ENCODE data around the gene GSK3A.

GSK3A gene

DNA sequence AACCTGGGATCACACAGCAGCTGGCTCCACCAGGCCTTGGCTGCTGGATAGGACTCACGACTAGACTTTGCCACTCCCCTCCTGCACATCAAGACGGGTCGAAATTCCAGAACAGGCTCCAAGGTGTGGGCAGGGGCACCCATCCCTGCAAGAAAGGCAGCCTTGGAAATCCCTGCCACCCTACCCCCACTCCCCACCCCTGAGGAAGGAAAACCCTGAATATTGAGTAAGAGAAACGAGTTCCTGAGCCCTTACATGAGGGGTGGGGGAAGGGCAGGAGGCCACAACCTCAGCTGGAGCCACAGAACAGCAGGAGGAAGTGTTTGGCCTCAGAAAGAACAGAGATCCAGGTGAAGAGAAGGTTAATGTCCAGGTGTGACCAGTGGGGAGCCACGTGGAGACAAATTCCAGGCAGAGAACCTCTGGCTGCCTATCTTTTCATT, 45.0 kb downstream of the GSK3A start:
- TF ChIP-seq POU2F2 (IDR thresholded peaks at IDR 0.05; ENCODE audit: low read depth, low read length) (no peak), SPI1 (IDR thresholded peaks at IDR 0.05; ENCODE audit: low read depth, low read length) (no peak), POLR2A (IDR thresholded peaks at IDR 0.05; ENCODE audit: low read depth, low read length) (no peak), POLR2AphosphoS5 (IDR thresholded peaks at IDR 0.05; ENCODE audit: low read depth, low read length) (no peak), TAF1 (IDR thresholded peaks at IDR 0.05; ENCODE audit: low read depth, low read length) (no peak), PAX5 (IDR thresholded peaks at IDR 0.05; ENCODE audit: insufficient read depth, low read length, severe bottlenecking) (no peak)
- DNase-seq (ENCODE audit: insufficient read length, low spot score) (no peak), FAIRE-seq (no peak)

DNA sequence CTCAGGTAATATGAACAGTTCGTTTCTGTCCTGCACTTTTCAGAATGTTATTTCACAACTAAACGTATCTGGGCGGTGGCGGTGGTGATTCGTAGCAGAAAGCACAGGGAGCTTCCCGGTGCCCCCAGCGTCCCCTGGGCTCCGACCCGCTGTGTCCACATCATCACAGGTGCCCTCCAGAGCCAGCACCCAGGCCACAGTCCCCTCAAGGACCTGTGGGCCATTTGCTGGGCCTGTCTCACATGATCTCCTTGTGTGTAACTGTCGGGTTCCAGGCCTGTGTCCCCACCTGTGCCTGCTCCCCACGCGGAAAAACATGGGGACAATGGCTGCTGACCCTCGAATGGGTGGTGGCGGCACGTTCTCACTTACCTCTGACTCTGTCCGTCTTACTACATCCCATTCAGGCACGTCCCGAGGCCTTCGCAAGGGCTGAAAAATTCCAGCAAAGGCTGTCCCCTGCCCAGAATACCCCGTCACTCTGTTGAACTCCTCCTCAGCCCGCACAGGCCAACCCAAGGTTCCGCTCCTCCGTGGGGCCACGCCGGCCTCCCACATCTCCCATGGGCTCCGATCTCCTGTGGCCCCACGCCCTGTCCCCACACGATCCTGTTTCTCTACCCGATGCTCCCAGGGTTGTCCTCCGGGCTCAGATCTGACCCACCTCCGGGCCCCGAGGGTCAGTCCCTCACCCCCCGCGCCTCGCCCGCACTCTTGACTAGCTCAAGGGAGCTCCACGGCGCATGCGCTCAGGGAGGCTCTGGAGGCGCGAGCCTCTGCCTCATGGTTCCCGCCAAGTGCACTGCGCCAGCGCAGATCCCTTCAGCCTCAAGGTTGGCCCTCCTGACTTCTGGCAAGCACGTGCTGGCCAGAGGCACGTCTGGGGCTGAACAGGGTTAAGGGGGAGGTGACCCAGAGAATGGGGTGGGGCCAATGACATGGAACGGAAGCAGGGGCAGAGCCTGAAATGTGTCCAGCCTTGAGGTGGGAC, 46.1 kb downstream of the GSK3A start:
- FAIRE-seq = no peak
- DNase-seq (ENCODE audit: insufficient read length, low spot score) = no peak
- TF ChIP-seq POU2F2 (IDR thresholded peaks at IDR 0.05; ENCODE audit: low read depth, low read length) (no peak), PAX5 (IDR thresholded peaks at IDR 0.05; ENCODE audit: insufficient read depth, low read length, severe bottlenecking) (no peak), TAF1 (IDR thresholded peaks at IDR 0.05; ENCODE audit: low read depth, low read length) (no peak), SPI1 (IDR thresholded peaks at IDR 0.05; ENCODE audit: low read depth, low read length) (no peak), POLR2AphosphoS5 (IDR thresholded peaks at IDR 0.05; ENCODE audit: low read depth, low read length) (no peak), POLR2A (IDR thresholded peaks at IDR 0.05; ENCODE audit: low read depth, low read length) (no peak)

DNA sequence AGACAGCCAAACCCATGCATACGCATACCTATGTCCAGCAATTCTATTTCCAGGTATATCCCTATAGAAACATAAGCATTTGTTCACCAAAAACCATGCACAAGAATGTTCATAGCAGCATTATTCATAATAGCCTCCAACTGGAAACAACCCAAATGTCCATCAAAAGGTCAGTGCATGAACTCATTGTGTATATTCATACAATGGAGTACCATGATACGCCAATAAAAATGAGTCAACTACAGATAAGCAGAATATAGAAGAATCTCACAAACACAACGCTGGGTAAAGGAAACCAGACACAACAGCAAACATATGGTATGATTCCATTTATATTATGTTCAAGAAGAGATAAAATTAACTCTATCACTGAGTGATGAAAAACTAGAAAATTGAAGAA, 48.7 kb downstream of the GSK3A start:
- TF ChIP-seq TAF1 (IDR thresholded peaks at IDR 0.05; ENCODE audit: low read depth, low read length) = no peak
- TF ChIP-seq SPI1 (IDR thresholded peaks at IDR 0.05; ENCODE audit: low read depth, low read length) = no peak
- TF ChIP-seq PAX5 (IDR thresholded peaks at IDR 0.05; ENCODE audit: insufficient read depth, low read length, severe bottlenecking) = no peak
- TF ChIP-seq POLR2AphosphoS5 (IDR thresholded peaks at IDR 0.05; ENCODE audit: low read depth, low read length) = no peak
- TF ChIP-seq POLR2A (IDR thresholded peaks at IDR 0.05; ENCODE audit: low read depth, low read length) = no peak
- no peak for TF ChIP-seq POU2F2 (IDR thresholded peaks at IDR 0.05; ENCODE audit: low read depth, low read length)
- DNase-seq (ENCODE audit: insufficient read length, low spot score) (no peak), FAIRE-seq (no peak)

DNA sequence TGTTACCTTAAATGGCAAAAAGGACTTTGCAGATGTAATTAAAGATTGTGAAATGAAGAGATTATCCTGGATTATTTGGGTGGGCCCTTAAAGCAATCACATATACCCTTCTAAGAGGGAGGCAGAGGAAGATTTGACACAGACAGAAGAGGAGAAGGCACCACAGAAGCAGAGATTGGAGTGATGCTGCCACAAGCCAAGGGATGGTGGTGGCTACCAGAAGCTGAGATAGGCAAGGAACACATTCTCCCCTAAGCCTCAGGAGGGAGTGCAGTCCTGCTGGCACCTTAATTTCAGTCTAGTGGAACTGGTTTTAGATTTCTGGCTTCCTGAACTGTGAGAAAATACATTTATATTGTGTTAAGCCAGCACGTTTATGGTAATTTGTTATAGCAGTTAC, 49.1 kb downstream of the GSK3A start:
- no peak for FAIRE-seq
- TF ChIP-seq SPI1 (IDR thresholded peaks at IDR 0.05; ENCODE audit: low read depth, low read length) (no peak), POU2F2 (IDR thresholded peaks at IDR 0.05; ENCODE audit: low read depth, low read length) (no peak), POLR2AphosphoS5 (IDR thresholded peaks at IDR 0.05; ENCODE audit: low read depth, low read length) (no peak), POLR2A (IDR thresholded peaks at IDR 0.05; ENCODE audit: low read depth, low read length) (no peak), TAF1 (IDR thresholded peaks at IDR 0.05; ENCODE audit: low read depth, low read length) (no peak), PAX5 (IDR thresholded peaks at IDR 0.05; ENCODE audit: insufficient read depth, low read length, severe bottlenecking) (no peak)
- DNase-seq (ENCODE audit: insufficient read length, low spot score) = no peak

DNA sequence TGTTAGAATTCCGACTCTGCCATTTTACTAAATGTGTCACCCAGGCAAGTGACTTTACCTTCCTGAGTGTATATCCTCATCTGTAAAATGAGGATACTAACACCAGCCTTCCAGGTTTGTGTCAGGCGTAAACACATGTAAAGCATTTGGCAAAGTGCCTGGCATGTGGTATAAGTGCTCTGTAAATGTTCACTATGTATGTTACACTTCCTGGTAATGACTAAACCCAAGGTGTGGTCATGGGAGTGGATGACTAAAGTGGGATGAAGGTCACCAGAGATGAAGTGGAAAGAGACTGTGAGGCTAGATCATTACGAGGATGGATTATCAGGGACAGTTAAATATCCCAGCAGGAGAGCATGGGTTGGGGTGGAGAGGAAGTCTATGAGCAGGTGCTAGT, 50.5 kb downstream of the GSK3A start:
- FAIRE-seq (no peak), DNase-seq (ENCODE audit: insufficient read length, low spot score) (no peak)
- TF ChIP-seq SPI1 (IDR thresholded peaks at IDR 0.05; ENCODE audit: low read depth, low read length) (no peak), POU2F2 (IDR thresholded peaks at IDR 0.05; ENCODE audit: low read depth, low read length) (no peak), PAX5 (IDR thresholded peaks at IDR 0.05; ENCODE audit: insufficient read depth, low read length, severe bottlenecking) (no peak), POLR2AphosphoS5 (IDR thresholded peaks at IDR 0.05; ENCODE audit: low read depth, low read length) (no peak), TAF1 (IDR thresholded peaks at IDR 0.05; ENCODE audit: low read depth, low read length) (no peak), POLR2A (IDR thresholded peaks at IDR 0.05; ENCODE audit: low read depth, low read length) (no peak)

DNA sequence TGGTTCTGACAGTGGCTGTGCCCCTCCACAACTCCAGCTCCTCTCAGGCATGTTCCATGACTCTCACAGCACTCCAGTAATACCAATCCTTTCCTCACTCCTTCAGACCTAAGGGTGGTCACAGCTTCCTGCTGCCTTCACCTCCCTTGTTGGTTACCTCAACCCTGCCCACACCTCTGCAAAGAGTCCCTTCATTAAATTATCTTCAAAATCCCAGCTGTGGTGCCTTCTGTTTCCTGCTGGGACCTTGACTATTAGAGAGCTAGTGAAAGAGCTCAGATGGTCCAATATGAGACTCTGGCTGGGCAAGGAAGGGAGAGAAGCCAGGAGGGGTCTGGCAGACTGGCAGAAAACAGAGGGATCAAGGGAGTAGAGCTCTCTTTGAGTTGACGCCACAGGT, 51.1 kb downstream of the GSK3A start:
- no peak for TF ChIP-seq POU2F2 (IDR thresholded peaks at IDR 0.05; ENCODE audit: low read depth, low read length)
- TF ChIP-seq POLR2AphosphoS5 (IDR thresholded peaks at IDR 0.05; ENCODE audit: low read depth, low read length) = no peak
- TF ChIP-seq SPI1 (IDR thresholded peaks at IDR 0.05; ENCODE audit: low read depth, low read length) = no peak
- TF ChIP-seq TAF1 (IDR thresholded peaks at IDR 0.05; ENCODE audit: low read depth, low read length) = no peak
- TF ChIP-seq PAX5 (IDR thresholded peaks at IDR 0.05; ENCODE audit: insufficient read depth, low read length, severe bottlenecking) = no peak
- no peak for TF ChIP-seq POLR2A (IDR thresholded peaks at IDR 0.05; ENCODE audit: low read depth, low read length)
- no peak for DNase-seq (ENCODE audit: insufficient read length, low spot score)
- no peak for FAIRE-seq

DNA sequence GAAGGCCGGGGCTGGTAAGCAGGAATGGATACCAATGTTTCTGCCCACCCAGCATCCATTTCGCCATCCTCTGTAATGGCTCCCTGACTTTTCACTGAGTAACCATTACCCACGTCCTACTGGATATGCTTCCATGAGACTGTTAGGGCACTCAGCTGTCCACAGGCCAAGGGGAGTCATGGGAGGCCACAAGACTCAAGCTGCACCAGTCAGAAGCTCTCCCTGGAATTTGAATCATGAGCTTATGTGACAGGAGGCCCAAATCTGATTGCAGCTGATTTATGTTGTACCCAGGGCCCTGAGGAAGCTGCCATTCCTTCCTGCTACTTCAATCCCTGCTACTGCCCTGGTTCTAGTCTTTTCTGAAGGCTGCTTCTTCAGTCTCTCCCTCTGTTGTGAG, 53.3 kb downstream of the GSK3A start:
- no peak for FAIRE-seq
- no peak for DNase-seq (ENCODE audit: insufficient read length, low spot score)
- no peak for TF ChIP-seq POU2F2 (IDR thresholded peaks at IDR 0.05; ENCODE audit: low read depth, low read length)
- no peak for TF ChIP-seq POLR2A (IDR thresholded peaks at IDR 0.05; ENCODE audit: low read depth, low read length)
- no peak for TF ChIP-seq POLR2AphosphoS5 (IDR thresholded peaks at IDR 0.05; ENCODE audit: low read depth, low read length)
- no peak for TF ChIP-seq SPI1 (IDR thresholded peaks at IDR 0.05; ENCODE audit: low read depth, low read length)

DNA sequence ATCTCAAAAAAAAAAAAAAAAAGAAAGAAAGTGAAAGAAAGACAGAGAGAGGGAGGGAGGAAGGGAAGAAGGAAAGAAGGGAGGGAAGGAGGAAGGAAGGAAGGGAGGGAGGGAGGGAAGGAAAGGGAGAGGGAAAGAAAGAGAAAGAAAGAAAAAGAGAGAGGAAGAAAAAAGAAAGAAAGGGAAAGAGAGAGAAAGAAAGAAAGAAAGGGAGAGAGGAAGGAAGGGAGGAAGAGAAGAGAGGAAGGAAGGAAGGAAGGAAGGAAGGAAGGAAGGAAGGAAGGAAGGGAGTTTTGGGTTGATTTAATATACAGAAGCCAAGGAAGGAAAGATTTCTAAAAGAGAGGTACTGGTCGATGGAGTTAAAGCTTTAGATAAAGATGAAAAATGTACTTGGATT, 53.7 kb downstream of the GSK3A start:
- DNase-seq (ENCODE audit: insufficient read length, low spot score) (no peak), FAIRE-seq (no peak)
- TF ChIP-seq POU2F2 (IDR thresholded peaks at IDR 0.05; ENCODE audit: low read depth, low read length) (no peak), POLR2AphosphoS5 (IDR thresholded peaks at IDR 0.05; ENCODE audit: low read depth, low read length) (no peak), SPI1 (IDR thresholded peaks at IDR 0.05; ENCODE audit: low read depth, low read length) (no peak), POLR2A (IDR thresholded peaks at IDR 0.05; ENCODE audit: low read depth, low read length) (no peak), TAF1 (IDR thresholded peaks at IDR 0.05; ENCODE audit: low read depth, low read length) (no peak), PAX5 (IDR thresholded peaks at IDR 0.05; ENCODE audit: insufficient read depth, low read length, severe bottlenecking) (no peak)

DNA sequence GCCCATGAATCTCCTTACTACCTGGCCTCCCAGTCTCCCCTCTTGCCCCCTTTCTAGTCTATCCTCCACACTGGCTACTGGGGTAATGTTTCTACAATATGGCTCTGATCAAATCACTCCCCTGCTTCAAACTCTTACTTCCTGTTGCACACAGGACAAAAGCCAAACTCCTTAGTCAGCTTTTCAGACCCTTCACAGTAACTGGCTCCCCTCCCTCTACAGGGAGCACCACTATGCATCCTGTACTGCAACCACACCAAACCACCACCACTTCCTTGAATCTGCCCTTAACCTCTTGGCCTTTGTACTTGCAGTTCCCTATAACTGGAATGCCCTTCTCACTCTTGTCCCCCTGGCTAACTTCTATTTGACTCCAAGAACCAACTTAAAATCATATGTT, 57.1 kb downstream of the GSK3A start:
- FAIRE-seq (peak; percentile 41), DNase-seq (ENCODE audit: insufficient read length, low spot score) (no peak)
- TF ChIP-seq PAX5 (IDR thresholded peaks at IDR 0.05; ENCODE audit: insufficient read depth, low read length, severe bottlenecking) (no peak), POU2F2 (IDR thresholded peaks at IDR 0.05; ENCODE audit: low read depth, low read length) (no peak), POLR2AphosphoS5 (IDR thresholded peaks at IDR 0.05; ENCODE audit: low read depth, low read length) (no peak), SPI1 (IDR thresholded peaks at IDR 0.05; ENCODE audit: low read depth, low read length) (peak; percentile 28; the same call in 1 of the 2 replicates), TAF1 (IDR thresholded peaks at IDR 0.05; ENCODE audit: low read depth, low read length) (no peak), POLR2A (IDR thresholded peaks at IDR 0.05; ENCODE audit: low read depth, low read length) (no peak)

Measured in GM12891 (cell line).